GM19025 (cell line): Measurements from ENCODE around the gene SMIM20.
"Not testable (repeated sequence)": the region's sequence is repeated elsewhere in the genome, so short reads cannot be mapped to it uniquely, and the experiment has no call there.

Source experiments
- ATAC-seq: cut with Tn5 transposase; IDR thresholded peaks from one replicate; pipeline ENCODE4 v1.9.1; 2021; ENCODE audit warnings: mild to moderate bottlenecking, low read depth, moderate library complexity; ENCODE audit not compliant: unreplicated experiment

SMIM20 gene

DNA sequence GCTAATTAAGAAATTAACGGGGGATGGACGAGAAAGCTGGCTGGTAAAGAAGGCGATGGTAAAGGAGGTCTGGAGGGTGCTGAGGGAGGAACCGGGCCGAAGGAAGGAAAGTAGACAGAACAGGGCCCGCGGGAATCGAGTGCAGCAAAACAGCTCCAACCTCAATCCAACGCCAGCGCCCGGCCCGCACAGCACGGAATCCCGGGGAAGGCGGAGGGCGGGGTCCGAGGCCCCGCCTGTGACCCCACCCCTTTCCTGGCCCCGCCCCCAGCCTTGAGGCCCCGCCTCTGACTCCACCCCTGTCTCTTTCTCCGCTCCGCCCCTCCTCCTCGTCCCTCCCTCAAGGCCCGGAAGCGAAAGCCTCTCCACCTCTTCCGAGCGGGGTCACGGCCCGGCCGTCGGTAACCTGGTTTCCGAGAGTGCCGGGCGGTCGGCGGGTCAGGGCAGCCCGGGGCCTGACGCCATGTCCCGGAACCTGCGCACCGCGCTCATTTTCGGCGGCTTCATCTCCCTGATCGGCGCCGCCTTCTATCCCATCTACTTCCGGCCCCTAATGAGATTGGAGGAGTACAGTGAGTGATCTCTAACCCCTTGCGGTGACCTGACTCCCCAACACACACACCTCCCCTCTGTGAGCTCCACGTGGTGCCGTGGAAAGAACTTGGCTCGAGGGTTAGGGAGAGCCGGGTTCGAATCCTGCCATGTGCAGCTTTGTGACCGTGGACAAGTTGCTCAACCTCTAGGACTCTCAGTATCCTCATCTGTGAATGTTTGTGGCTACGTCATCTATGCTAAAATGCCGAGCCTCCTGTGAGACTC is at the start of gene SMIM20:
TSS of gene SMIM20 (plus strand) at position 370 of the 819 bp plus-strand sequence. CDS start at position 464, 94 bp downstream.
- peak; percentile 90 for ATAC-seq

DNA sequence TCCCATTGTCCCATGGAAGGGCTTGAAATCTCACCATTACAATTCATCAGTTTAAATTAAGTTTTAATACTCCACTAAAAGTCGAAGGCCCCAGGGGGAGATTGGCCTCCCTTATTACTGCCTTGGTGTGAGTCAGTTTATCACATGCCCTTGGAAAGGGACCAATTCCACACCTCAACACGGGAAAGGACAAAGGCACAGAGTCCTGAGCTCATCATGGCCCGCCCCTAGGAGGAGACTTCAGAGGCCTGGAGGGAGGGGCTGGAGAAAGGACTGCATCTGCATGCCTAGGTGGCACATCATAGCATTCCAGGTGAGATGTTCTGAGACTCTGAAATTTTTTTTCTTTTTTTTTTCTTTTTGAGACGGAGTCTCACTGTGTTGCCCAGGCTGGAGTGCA is 48.4 kb upstream of the SMIM20 start:
- no peak for ATAC-seq

DNA sequence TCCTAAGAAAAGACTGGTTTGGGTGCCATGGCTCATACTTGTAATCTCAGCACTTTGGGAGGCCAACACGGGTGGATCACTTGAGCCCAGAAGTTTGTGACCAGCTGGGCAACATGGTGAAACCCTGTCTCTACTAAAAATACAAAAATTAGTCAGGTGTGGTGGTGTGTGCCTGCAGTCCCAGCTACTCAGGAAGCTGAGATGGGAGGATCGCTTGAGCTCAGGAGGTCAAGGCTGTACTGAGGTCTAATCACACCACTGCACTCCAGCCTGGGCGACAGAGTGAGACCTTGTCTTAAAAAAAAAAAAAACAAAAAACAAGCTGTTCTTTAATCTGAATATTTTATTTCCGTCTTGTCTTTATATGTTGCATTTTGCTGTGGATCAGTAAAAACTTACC is 47.6 kb upstream of the SMIM20 start:
- not testable (repeated sequence) for ATAC-seq

- no peak for ATAC-seq
Measured at GRCh38 chr4:25867781-25868294, 46.2 kb upstream of the SMIM20 start.

DNA sequence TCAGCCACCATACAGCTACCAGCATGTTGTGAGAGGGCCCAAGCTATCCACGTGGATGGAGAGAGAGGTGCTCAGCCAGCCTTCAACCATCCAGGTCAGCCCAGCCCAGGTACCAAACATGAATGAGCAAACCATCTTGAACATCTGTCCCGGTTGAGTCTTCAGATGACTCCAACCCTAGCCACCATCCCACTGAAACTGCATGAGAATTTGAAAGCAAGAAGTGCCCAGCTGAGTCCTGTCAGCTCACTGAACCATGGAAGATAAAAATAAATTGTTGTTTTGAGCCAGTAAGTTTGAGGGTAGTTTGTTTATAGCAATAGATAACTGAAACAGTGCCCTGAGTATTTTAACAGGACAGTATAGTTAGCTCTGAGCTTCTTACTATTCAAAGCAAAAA is 43.9 kb upstream of the SMIM20 start:
- ATAC-seq: peak; percentile 37

DNA sequence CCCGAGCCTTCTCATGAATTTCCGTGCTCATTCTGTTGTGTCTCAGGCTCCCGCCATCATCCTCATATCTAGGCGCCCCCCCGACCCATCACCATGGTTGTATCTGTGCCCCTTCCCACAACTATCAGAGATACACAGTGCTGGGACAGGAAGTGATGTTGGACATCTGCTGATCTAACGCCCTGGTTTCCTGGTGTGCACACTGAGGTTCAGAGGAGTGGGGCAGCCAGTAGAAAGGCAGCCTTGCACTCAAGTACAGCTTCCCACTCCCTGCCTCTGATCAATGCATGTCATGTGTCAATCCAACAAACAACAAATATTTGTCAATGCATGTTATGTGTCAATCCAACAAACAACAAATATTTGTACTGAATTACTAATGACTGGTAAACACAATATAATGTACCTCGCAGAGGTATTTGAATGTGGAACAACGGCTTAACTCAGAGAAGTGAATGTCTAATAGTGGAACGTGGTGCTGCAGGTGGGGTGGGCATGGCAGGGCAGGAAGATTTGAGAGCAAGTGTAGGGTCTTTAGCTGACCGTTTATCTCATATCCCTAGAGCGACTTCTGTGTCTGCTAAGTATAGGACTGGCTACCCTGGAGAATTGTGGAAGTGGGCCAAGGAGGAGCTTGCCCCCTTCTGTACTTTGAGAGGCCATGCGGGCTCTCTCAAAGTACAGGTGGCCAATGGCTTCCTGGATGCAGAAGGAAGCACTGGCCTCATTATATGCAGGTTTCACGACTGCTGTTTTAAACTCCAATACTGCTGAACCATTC is 41.0 kb upstream of the SMIM20 start:
- ATAC-seq: no peak

- ATAC-seq: no peak
Measured at GRCh38 chr4:25873632-25874129, 40.3 kb upstream of the SMIM20 start.

DNA sequence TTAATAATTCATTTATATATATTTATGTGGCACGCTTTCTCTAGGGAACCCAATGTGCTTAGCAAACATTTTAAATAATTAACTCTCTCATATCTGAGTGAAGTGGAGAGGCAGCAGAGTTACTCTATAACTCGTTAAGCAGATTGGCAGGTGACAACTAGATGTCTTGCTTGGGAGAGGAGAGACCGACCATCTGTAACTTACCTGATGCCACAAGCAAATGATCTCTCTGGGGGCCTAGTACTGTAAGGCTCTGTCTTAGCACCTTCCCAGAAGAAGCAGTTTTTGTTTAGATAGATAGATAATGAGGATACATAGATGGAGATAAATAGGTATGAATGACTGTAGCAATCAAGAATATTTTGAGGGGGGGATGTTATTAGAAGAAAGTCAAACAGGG is 39.4 kb upstream of the SMIM20 start:
- ATAC-seq: peak; percentile 47

DNA sequence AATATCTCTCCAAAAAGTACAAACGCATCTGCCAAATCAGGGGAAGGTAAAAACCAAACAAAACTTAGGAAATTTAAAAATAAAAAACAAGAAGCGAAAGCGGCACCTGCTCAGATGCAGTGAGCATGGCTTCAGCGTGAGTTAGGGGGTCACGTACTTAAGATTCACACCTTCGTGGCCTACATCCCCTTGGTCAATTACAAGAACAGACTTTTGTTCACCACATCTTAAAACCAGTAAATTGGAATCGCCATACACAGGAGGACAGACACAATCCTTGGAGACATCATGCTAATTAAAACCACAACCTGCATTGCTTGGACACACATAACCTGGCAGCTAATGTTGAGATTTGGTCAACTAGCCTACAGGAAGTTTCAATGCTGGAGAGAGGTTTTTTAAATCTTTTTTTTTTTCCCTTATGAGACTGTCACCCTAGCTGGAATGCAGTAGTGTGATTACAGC is 38.7 kb upstream of the SMIM20 start:
- peak; percentile 38 for ATAC-seq

DNA sequence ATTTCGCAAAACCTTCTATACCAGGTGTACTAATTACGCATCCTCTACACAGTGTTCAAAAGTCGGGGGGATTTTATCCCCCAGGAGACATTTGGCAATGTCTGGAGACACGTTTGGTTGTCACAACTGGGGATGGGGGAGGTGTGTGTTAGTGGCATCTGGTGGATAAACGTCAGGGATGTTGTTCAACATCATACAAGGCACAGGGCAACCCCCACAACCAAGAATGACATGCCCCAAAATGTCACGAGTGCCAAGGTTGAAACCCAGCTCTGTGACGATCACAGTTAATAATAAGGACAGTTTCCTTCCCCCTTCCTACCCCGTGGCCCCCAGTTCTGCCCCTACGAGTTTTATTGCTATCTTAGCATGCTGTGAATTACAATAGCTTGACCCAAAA is 35.3 kb upstream of the SMIM20 start:
- no peak for ATAC-seq

DNA sequence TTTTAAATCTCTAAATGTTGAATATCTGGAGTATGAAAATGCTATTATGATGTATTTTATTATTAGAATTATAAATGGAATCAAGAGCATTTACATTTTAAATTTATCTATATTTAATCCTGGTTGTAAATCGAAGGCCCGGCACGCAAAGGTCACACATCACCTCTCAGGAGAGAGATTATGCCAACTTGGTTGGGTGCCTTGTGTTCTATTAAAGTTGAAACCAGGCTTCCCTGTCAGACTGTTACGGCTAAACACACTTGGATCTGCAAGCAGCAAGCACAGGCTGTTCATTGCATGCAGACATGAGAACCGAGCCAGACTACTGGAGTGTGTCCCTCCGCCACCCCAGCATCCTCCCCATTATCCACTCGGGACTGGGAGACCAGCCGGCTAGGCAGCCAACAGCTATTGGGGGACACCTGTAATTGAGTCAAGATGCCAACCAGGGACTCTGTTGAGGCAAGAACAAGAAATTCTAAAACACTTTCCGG is 34.9 kb upstream of the SMIM20 start:
- ATAC-seq: no peak

DNA sequence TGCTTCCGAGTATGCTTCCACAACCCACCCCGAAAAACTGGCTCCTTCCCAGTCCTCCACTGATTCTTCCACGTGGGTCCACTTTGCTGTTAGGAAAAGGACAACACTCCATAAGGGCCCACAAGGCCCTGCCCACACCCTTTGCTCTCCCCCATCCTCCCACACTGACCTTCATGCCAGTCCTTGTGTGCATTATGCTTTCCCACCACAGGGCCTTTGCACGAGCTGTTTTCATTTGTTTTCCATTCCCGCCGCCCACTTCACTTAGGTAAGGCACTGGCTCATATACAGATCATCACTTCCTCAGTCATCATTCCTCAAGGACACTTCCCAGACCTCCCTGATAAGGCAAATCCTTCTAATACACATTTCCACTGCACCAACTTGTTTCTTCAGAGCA is 34.4 kb upstream of the SMIM20 start:
- ATAC-seq: no peak

- peak; percentile 40 for ATAC-seq
Measured at GRCh38 chr4:25879991-25880651, 33.9 kb upstream of the SMIM20 start.

DNA sequence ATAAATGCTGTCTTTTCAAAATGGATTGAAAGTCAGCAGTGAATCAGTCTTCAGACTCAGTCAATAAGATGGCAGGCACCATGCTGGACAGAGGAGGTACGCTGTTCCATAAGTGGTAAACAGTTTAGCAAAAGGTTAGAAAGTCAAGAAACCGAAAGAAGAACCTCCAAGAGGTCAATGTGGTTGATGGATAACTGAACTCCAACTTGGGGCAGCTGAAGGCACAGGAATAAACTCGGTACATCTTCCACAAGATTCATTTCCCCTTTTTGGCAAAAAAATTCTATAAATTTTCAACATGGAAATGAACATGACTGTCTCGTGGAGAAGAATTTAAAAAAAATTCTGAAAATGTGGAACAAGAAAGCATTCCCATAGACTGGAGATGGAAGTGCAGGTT is 32.8 kb upstream of the SMIM20 start:
- ATAC-seq: no peak

GRCh38 chr4:25882226-25882625 is 31.8 kb upstream of the SMIM20 start:
- ATAC-seq: no peak

GRCh38 chr4:25883565-25883964 is 30.5 kb upstream of the SMIM20 start:
- ATAC-seq: no peak

- no peak for ATAC-seq
Measured at GRCh38 chr4:25884031-25884782, 29.8 kb upstream of the SMIM20 start.

- no peak for ATAC-seq
Measured at GRCh38 chr4:25888781-25889180, 25.2 kb upstream of the SMIM20 start.

GRCh38 chr4:25889589-25890503 is 24.2 kb upstream of the SMIM20 start:
- no peak for ATAC-seq
